Stimulated activated CD4-positive, alpha-beta T cell treated with anti-CD3 and anti-CD28 coated beads, Interleukin-15, amount 100 ng/mL, for 24 hours (primary cell): ENCODE measurements around the gene ADRM1.

ENCODE experiments used
- DNase-seq: peaks from one replicate; pipeline ENCODE4 v3.0.0-alpha.2; 2020

ADRM1 gene

GRCh38 chr20:62325172-62325905 is 22.5 kb downstream of the ADRM1 start:
- no peak for DNase-seq

GRCh38 chr20:62326559-62326958 is 23.8 kb downstream of the ADRM1 start:
- no peak for DNase-seq

GRCh38 chr20:62326959-62327725 is 24.3 kb downstream of the ADRM1 start:
- DNase-seq, result no peak

- DNase-seq, result no peak
Measured at GRCh38 chr20:62327726-62328495, 25.1 kb downstream of the ADRM1 start.

GRCh38 chr20:62328684-62329388 is 26.0 kb downstream of the ADRM1 start:
- DNase-seq, result no peak

- DNase-seq, result no peak
Measured at GRCh38 chr20:62329389-62330377, 26.9 kb downstream of the ADRM1 start.

- DNase-seq, result no peak
Measured at GRCh38 chr20:62330576-62331317, 27.9 kb downstream of the ADRM1 start.

GRCh38 chr20:62331347-62331746 is 28.6 kb downstream of the ADRM1 start:
- no peak for DNase-seq

- no peak for DNase-seq
Measured at GRCh38 chr20:62332421-62332820, 29.6 kb downstream of the ADRM1 start.

- no peak for DNase-seq
Measured at GRCh38 chr20:62332989-62333819, 30.4 kb downstream of the ADRM1 start.

GRCh38 chr20:62333820-62334595 is 31.2 kb downstream of the ADRM1 start:
- no peak for DNase-seq

GRCh38 chr20:62334881-62335280 is 32.1 kb downstream of the ADRM1 start:
- no peak for DNase-seq

- no peak for DNase-seq
Measured at GRCh38 chr20:62335532-62335931, 32.7 kb downstream of the ADRM1 start.

GRCh38 chr20:62336329-62336728 is 33.5 kb downstream of the ADRM1 start:
- DNase-seq, result no peak

- DNase-seq, result no peak
Measured at GRCh38 chr20:62336775-62337557, 34.2 kb downstream of the ADRM1 start.

GRCh38 chr20:62337558-62338293 is 34.9 kb downstream of the ADRM1 start:
- no peak for DNase-seq

- no peak for DNase-seq
Measured at GRCh38 chr20:62338294-62338620, 35.5 kb downstream of the ADRM1 start.

GRCh38 chr20:62339647-62340062 is 36.9 kb downstream of the ADRM1 start:
- DNase-seq, result no peak
